ENCODE measurements around the gene LRRC74B. TPM values are rescaled to one million over a fixed set of nuclear protein-coding genes. Genes with fewer than 3 reads are reported as not detected.
"Not testable (repeated sequence)": the region's sequence is repeated elsewhere in the genome, so short reads cannot be mapped to it uniquely, and the experiment has no call there.

LRRC74B gene
- under 1 TPM in 7 of 10 donors, not detected in 3; 0.05 to 0.49 (median 0.16) TPM for polyA plus RNA-seq (ENCODE audit: insufficient read length in 10 of 10)
- long read RNA-seq, donor 1 = 0 reads
- long read RNA-seq, donor 2 = 0 reads
- long read RNA-seq, donor 3 = 0 reads
- long read RNA-seq, donor 4 = 0 reads
- long read RNA-seq, donor 5 = 0 reads
- long read RNA-seq, donor 6 = 0 reads
- long read RNA-seq, donor 7 = 0 reads
- long read RNA-seq, donor 8 = 0 reads
- long read RNA-seq, donor 9 = 0 reads

- DNase-seq = peak; percentile 86 to 96 (median 91)
Observed at GRCh38 chr22:21045585-21046294, at the start of gene LRRC74B. TSS of gene LRRC74B (plus strand) at chr22:21045946. CDS start at chr22:21045987, 41 bp downstream.

- DNase-seq = no peak
Observed at GRCh38 chr22:20996031-20996410, 49.7 kb upstream of the LRRC74B start.

- no peak for DNase-seq
Observed at GRCh38 chr22:20996598-20997535, 48.9 kb upstream of the LRRC74B start.

GRCh38 chr22:20997536-20998257 is 48.0 kb upstream of the LRRC74B start:
- DNase-seq = no peak

GRCh38 chr22:20998411-20999336 is 47.1 kb upstream of the LRRC74B start:
- DNase-seq = no peak

- no peak for DNase-seq
Observed at GRCh38 chr22:20999350-21000206, 46.2 kb upstream of the LRRC74B start.

- no peak for DNase-seq
Observed at GRCh38 chr22:21000207-21000986, 45.3 kb upstream of the LRRC74B start.

- DNase-seq = no peak
Observed at GRCh38 chr22:21000987-21001600, 44.7 kb upstream of the LRRC74B start.

- DNase-seq = peak; percentile 95 to 99 (median 98)
Observed at GRCh38 chr22:21001601-21002325, 44.0 kb upstream of the LRRC74B start, which contains the start of gene THAP7. TSS of gene THAP7 (minus strand) at chr22:21002118. CDS start at chr22:21001911, 207 bp downstream.

- DNase-seq = no peak
Observed at GRCh38 chr22:21003782-21004181, 42.0 kb upstream of the LRRC74B start.

GRCh38 chr22:21009208-21009607 is 36.5 kb upstream of the LRRC74B start:
- not testable (repeated sequence) for DNase-seq

GRCh38 chr22:21009638-21010425 is 35.9 kb upstream of the LRRC74B start:
- DNase-seq = peak in 2 of 3 donors; percentile 54 to 64

GRCh38 chr22:21010426-21011113 is 35.2 kb upstream of the LRRC74B start:
- no peak for DNase-seq

GRCh38 chr22:21012446-21013407 is 33.0 kb upstream of the LRRC74B start:
- no peak for DNase-seq
